Aorta (tissue), 5 donors: ENCODE results near the gene CDON. TPM values are rescaled to one million over a fixed set of nuclear protein-coding genes. Genes with fewer than 3 reads are reported as not detected.

Source experiments
- ATAC-seq: fragments of 200-7000 bp; cut with Tn5 transposase; one replicate; pipeline ENCODE4 v1.9.1; 2022; ENCODE audit warnings: moderate library complexity; ENCODE audit not compliant: low FRiP score
- DNase-seq, 2 donors: peaks; one replicate each; pipeline ENCODE4 v3.0.0-alpha.2; 2020
- H3K27ac ChIP-seq, 2 donors: one replicate each; pipeline ENCODE4 v1.5.1; 2013; ENCODE audit warnings: low read length in 2 of 2, mild to moderate bottlenecking in 2 of 2, moderate library complexity in 2 of 2, control low read depth in 1 of 2, inconsistent platforms in 1 of 2, low read depth in 1 of 2
- H3K27me3 ChIP-seq, 2 donors: one replicate each; pipeline ENCODE4 v1.6.1; 2013; ENCODE audit warnings: control low read depth in 1 of 2, low read length in 1 of 2, mild to moderate bottlenecking in 1 of 2, moderate library complexity in 1 of 2; ENCODE audit not compliant: insufficient read depth in 2 of 2, control insufficient read depth in 1 of 2
- H3K36me3 ChIP-seq, 2 donors: one replicate each; pipeline ENCODE4 v1.6.1; 2013; ENCODE audit warnings: control low read depth in 1 of 2, low read length in 1 of 2, mild to moderate bottlenecking in 1 of 2; ENCODE audit not compliant: insufficient read depth in 2 of 2, control insufficient read depth in 1 of 2
- H3K4me1 ChIP-seq, 2 donors: one replicate each; pipeline ENCODE4 v1.6.1; 2013; ENCODE audit warnings: low read length in 2 of 2, control low read depth in 1 of 2, mild to moderate bottlenecking in 1 of 2, moderate library complexity in 1 of 2; ENCODE audit not compliant: insufficient read depth in 2 of 2, control insufficient read depth in 1 of 2
- H3K4me3 ChIP-seq, 2 donors: one replicate each; pipeline ENCODE4 v1.5.1; 2013; ENCODE audit warnings: low read length in 2 of 2, control low read depth in 1 of 2, mild to moderate bottlenecking in 1 of 2
- H3K9me3 ChIP-seq: one replicate; pipeline ENCODE4 v1.6.1; 2013; ENCODE audit warnings: mild to moderate bottlenecking, low read length; ENCODE audit not compliant: control insufficient read depth
- WGBS, 2 donors: extraction: QIAGEN DNeasy Blood & Tissue Kit; methylation state at CpG; one replicate each; pipeline ENCODE4 v1.1.7; 2013; 5-methylcytosine and 5-hydroxymethylcytosine counted together
- intact Hi-C, 2 donors: fragments of 100-400 bp; cut with DNase I; formaldehyde crosslinking; loops; one replicate each; pipeline versions ENCODE4 v1.14.2 to v1.15.0; 2022
- polyA plus RNA-seq, 2 donors: library from polyadenylated mRNA; stranded (reverse); fragments of 200-250 nt; gene quantifications; one replicate each; pipeline ENCODE4 v1.2.3, GENCODE V29; 2013
- total RNA-seq, 2 donors: library from RNA; stranded (reverse); fragmentation: NEBNext Ultra II Directional; extraction: Animal tissue kit (Norgen Biotek cat#: 25700); gene quantifications; one replicate each; pipeline ENCODE4 v1.2.1, GENCODE V29; 2021
- donor health status: healthy with polysubstance abuse.
- donor health status: Bipolar disorder and iron deficiency.
- donor health status: DM: no; HTN: no; CAD: no.
- donor health status: DM: no; HTN: no; CAD: no.
- donor health status: DM: yes; HTN: yes; CAD: no.

Gene CDON
- total and polyA plus RNA-seq, 4 donors = 0.49 to 50.3 (median 4.5) TPM

GRCh38 chr11:125945011-125945796, 117.5 kb downstream of the CDON start:
- DNase-seq = peak in 1 of 2 donors; percentile 38
- no peaks in the 10 kb centered on the region for H3K27me3 ChIP-seq
- H3K4me1 ChIP-seq = no peaks in the 10 kb centered on the region
- H3K9me3 ChIP-seq = no peaks in the 10 kb centered on the region
- 66 to 68% methylated on average over 15 of the region's 15 CpGs for WGBS, 2 donors
- ATAC-seq = no peak
- no peak overlapping the region for H3K27ac ChIP-seq
- no peaks in the 10 kb centered on the region for H3K36me3 ChIP-seq
- H3K4me3 ChIP-seq = no peak overlapping the region
- intact Hi-C loops = no loop called here

- DNase-seq (peak in 1 of 2 donors; percentile 41), ATAC-seq (no peak)
- Histone ChIP-seq H3K27me3 (no peaks in the 10 kb centered on the region), H3K27ac (no peak overlapping the region), H3K4me3 (no peak overlapping the region), H3K9me3 (no peaks in the 10 kb centered on the region), H3K4me1 (no peaks in the 10 kb centered on the region), H3K36me3 (no peaks in the 10 kb centered on the region)
- intact Hi-C loops = no loop called here
- WGBS, 2 donors = 68 to 79% methylated on average over 13 of the region's 13 CpGs
These were observed 118.2 kb downstream of the CDON start for GRCh38 chr11:125944350-125945010.

GRCh38 chr11:125943661-125944349, 118.9 kb downstream of the CDON start:
- intact Hi-C loops = no loop called here
- H3K36me3 ChIP-seq = no peaks in the 10 kb centered on the region
- no peaks in the 10 kb centered on the region for H3K27me3 ChIP-seq
- DNase-seq (no peak), ATAC-seq (no peak)
- H3K9me3 ChIP-seq = no peaks in the 10 kb centered on the region
- H3K4me3 ChIP-seq = no peak overlapping the region
- 85 to 93% methylated on average over 9 of the region's 9 CpGs for WGBS, 2 donors
- no peaks in the 10 kb centered on the region for H3K4me1 ChIP-seq
- no peak overlapping the region for H3K27ac ChIP-seq

- DNase-seq (peak; percentile 17 to 56), ATAC-seq (no peak)
- intact Hi-C loops = loop anchor here in 1 of 2 donors (1.0 kb wide), 1 partner anchor 251 kb away; no protein-coding TSS in a partner anchor
- Histone ChIP-seq H3K36me3 (no peaks in the 10 kb centered on the region), H3K4me3 (no peak overlapping the region), H3K4me1 (no peaks in the 10 kb centered on the region), H3K27ac (no peak overlapping the region), H3K9me3 (no peaks in the 10 kb centered on the region), H3K27me3 (no peaks in the 10 kb centered on the region)
- 83 to 86% methylated on average over 12 of the region's 12 CpGs for WGBS, 2 donors
These were observed 119.8 kb downstream of the CDON start for GRCh38 chr11:125942771-125943428.

GRCh38 chr11:125941619-125942611, 120.8 kb downstream of the CDON start:
- H3K36me3 ChIP-seq = no peaks in the 10 kb centered on the region
- H3K27ac ChIP-seq = no peak overlapping the region
- DNase-seq = peak; percentile 55 to 79
- ATAC-seq = no peak
- intact Hi-C loops = loop anchor here in 1 of 2 donors (1.0 kb wide), 1 partner anchor 252 kb away; no protein-coding TSS in a partner anchor
- no peak overlapping the region for H3K4me3 ChIP-seq
- no peaks in the 10 kb centered on the region for H3K9me3 ChIP-seq
- H3K4me1 ChIP-seq = no peaks in the 10 kb centered on the region
- WGBS, 2 donors = 33 to 36% methylated on average over 20 of the region's 20 CpGs
- H3K27me3 ChIP-seq = no peaks in the 10 kb centered on the region

- Histone ChIP-seq H3K9me3 (no peaks in the 10 kb centered on the region), H3K4me3 (no peak overlapping the region), H3K27ac (no peak overlapping the region), H3K4me1 (no peaks in the 10 kb centered on the region), H3K27me3 (no peaks in the 10 kb centered on the region), H3K36me3 (no peaks in the 10 kb centered on the region)
- intact Hi-C loops = no loop called here
- ATAC-seq = no peak
- DNase-seq = no peak
- WGBS, 2 donors = 91 to 92% methylated on average over 4 of the region's 4 CpGs
These were observed 121.4 kb downstream of the CDON start for GRCh38 chr11:125941267-125941618.

GRCh38 chr11:125940145-125940544, 122.5 kb downstream of the CDON start:
- intact Hi-C loops = no loop called here
- 93% methylated on average over 4 of the region's 4 CpGs for WGBS, 2 donors
- Histone ChIP-seq H3K9me3 (no peaks in the 10 kb centered on the region), H3K27me3 (no peaks in the 10 kb centered on the region), H3K36me3 (no peaks in the 10 kb centered on the region), H3K4me3 (no peak overlapping the region), H3K4me1 (no peaks in the 10 kb centered on the region), H3K27ac (no peak overlapping the region)
- ATAC-seq (no peak), DNase-seq (peak in 1 of 2 donors; percentile 26)
